Ascending aorta (tissue), 2 donors: Measurements from ENCODE around the gene PEX19. TPM values are rescaled to one million over a fixed set of nuclear protein-coding genes. Genes with fewer than 3 reads are reported as not detected.

Experiments used
- DNase-seq, 2 donors: peaks; one replicate each; pipeline ENCODE4 v3.0.0-alpha.2; 2019; ENCODE audit warnings: low spot score in 2 of 2
- H3K27ac ChIP-seq, 2 donors: fragments of 200-600 bp; sonication (generic); one replicate each; pipeline ENCODE4 v1.5.1; 2016 to 2017; ENCODE audit warnings: mild to moderate bottlenecking in 1 of 2
- H3K27me3 ChIP-seq: fragments of 200-600 bp; sonication (generic); one replicate; pipeline ENCODE4 v1.5.1; 2017
- H3K36me3 ChIP-seq, 2 donors: fragments of 200-600 bp; sonication (generic); one replicate each; pipeline ENCODE4 v1.5.1; 2016
- H3K4me1 ChIP-seq, 2 donors: fragments of 200-600 bp; sonication (generic); one replicate each; pipeline ENCODE4 v1.5.1; 2016 to 2017; ENCODE audit warnings: mild to moderate bottlenecking in 1 of 2
- H3K4me3 ChIP-seq, 2 donors: fragments of 200-600 bp; sonication (generic); one replicate each; pipeline ENCODE4 v1.5.1; 2016 to 2017; ENCODE audit warnings: mild to moderate bottlenecking in 1 of 2
- H3K9me3 ChIP-seq, 2 donors: fragments of 200-600 bp; sonication (generic); one replicate each; pipeline ENCODE4 v1.5.1; 2016
- intact Hi-C: fragments of 100-400 bp; cut with DNase I; formaldehyde crosslinking; loops from one replicate; pipeline ENCODE4 v1.15.1; 2023
- total RNA-seq: library from RNA; depleted of rRNA; stranded (reverse); fragments of >200 nt; gene quantifications from one replicate; pipeline ENCODE4 v1.1.0, GENCODE V29; 2016
- TF ChIP-seq, protein P1 (sequence below), 3 experiments: fragments of 200-600 bp in 2 of 3; fragments of 450-650 bp in 1 of 3; sonication (generic) in 2 of 3; IDR thresholded peaks; one replicate each; pipeline ENCODE4 v1.5.1; 2016 to 2019; ENCODE audit warnings: antibody characterized with exemption in 3 of 3, mild to moderate bottlenecking in 1 of 3, moderate library complexity in 1 of 3

Gene PEX19
- total RNA-seq, 1 donor from 2014 or later = 36.6 TPM

DNA sequence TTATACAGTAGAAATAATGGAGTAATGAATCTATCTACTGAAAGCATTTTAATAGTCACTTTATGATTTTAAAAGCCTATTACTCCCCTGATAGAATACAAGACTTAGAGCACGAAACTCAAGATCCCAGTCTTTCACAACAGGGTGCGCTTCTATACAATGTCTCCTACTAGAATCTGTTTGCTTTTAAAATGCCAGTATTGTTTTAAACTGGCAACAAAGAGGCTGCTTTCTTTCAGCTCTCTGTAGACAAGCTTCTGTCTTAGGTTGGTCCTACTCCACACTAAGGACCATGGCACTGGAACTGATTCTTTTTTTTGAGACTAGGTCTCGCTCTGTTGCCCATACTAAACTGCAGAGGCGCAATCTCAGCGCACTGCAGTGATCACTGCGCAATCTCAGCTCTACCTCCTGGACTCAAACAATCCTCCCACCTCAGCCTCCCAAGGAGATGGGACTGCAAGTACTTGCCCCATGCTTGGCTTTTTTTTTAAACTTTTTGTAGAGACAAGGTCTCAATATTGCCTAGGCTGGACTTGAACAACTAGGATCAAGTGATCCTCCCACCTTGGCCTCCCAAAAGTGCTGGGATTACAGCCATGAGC is 27.4 kb downstream of the PEX19 start:
- DNase-seq = no peak
- Histone ChIP-seq H3K4me1 (peaks cover 0 to 32% of the 10 kb centered on the region in 2 donors), H3K9me3 (no peaks in the 10 kb centered on the region), H3K4me3 (no peak overlapping the region), H3K27me3 (no peaks in the 10 kb centered on the region), H3K36me3 (peaks cover 0 to 7% of the 10 kb centered on the region in 2 donors), H3K27ac (no peak overlapping the region)
- TF ChIP-seq, protein P1, sequence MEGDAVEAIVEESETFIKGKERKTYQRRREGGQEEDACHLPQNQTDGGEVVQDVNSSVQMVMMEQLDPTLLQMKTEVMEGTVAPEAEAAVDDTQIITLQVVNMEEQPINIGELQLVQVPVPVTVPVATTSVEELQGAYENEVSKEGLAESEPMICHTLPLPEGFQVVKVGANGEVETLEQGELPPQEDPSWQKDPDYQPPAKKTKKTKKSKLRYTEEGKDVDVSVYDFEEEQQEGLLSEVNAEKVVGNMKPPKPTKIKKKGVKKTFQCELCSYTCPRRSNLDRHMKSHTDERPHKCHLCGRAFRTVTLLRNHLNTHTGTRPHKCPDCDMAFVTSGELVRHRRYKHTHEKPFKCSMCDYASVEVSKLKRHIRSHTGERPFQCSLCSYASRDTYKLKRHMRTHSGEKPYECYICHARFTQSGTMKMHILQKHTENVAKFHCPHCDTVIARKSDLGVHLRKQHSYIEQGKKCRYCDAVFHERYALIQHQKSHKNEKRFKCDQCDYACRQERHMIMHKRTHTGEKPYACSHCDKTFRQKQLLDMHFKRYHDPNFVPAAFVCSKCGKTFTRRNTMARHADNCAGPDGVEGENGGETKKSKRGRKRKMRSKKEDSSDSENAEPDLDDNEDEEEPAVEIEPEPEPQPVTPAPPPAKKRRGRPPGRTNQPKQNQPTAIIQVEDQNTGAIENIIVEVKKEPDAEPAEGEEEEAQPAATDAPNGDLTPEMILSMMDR (IDR thresholded peaks at IDR 0.05) = no peak
- intact Hi-C loops = no loop called here

DNA sequence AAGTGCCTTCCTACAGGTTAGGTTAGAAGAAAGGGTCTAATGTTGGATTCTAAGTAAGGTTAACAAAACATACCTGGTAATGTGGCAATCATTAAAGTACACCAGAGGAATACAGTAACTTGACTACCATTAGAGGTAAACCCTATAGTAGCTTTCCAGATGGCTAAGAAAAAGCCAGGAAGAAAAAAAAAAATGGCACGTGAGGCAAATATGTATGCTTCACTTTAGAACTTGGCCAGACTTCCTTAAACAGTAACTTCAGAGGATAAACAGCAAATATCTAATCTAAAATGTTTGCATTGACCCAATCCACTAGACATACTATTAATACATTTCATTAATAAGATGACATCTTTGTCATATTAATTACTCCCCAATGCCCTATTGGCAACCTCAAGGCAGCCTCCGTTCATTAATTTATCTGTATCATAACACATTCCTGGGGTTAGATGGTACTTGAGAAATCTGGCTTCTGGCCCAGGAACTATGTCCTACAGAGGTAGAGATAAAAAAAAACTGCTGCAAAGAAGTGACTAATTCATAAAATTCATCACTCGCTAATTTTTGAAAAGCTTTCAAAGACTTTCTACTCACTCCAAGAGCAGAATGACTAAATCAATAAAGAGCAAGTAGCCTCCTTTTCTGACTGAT is 28.4 kb downstream of the PEX19 start:
- H3K27me3 ChIP-seq = no peaks in the 10 kb centered on the region
- H3K9me3 ChIP-seq = no peaks in the 10 kb centered on the region
- H3K4me1 ChIP-seq = peaks cover 0 to 34% of the 10 kb centered on the region in 2 donors
- no peak overlapping the region for H3K4me3 ChIP-seq
- intact Hi-C loops = no loop called here
- peaks cover 0 to 7% of the 10 kb centered on the region in 2 donors for H3K36me3 ChIP-seq
- TF ChIP-seq, protein P1 (IDR thresholded peaks at IDR 0.05) = no peak
- DNase-seq = no peak
- H3K27ac ChIP-seq = no peak overlapping the region

DNA sequence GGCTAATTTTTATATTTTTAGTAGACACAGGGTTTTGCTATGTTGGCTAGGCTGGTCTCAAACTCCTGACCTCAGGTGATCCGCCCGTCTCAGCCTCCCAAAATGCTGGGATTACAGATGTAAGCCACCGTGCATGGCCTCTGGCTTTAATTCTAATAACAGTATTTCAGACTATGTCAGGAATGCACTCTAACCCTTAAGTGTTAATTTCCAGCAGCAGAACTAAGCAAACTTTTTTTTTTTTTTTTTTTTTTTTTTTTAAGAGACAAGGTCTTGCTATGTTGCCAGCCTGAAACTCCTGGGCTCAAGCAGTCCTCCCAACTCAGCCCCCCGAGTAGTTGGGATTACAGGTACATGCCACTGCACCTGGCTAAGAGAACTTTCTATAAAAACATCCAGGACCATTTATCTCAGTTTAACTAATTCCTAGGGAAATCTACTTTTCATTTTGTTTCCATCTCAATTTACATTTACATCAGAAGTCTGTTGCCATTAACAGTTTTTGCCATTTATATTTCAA is 29.1 kb downstream of the PEX19 start:
- Histone ChIP-seq H3K27ac (no peak overlapping the region), H3K36me3 (peaks cover 0 to 7% of the 10 kb centered on the region in 2 donors), H3K4me3 (no peak overlapping the region), H3K9me3 (no peaks in the 10 kb centered on the region), H3K4me1 (peaks cover 0 to 31% of the 10 kb centered on the region in 2 donors), H3K27me3 (no peaks in the 10 kb centered on the region)
- no peak for DNase-seq
- TF ChIP-seq, protein P1 (IDR thresholded peaks at IDR 0.05) = no peak
- intact Hi-C loops = no loop called here

DNA sequence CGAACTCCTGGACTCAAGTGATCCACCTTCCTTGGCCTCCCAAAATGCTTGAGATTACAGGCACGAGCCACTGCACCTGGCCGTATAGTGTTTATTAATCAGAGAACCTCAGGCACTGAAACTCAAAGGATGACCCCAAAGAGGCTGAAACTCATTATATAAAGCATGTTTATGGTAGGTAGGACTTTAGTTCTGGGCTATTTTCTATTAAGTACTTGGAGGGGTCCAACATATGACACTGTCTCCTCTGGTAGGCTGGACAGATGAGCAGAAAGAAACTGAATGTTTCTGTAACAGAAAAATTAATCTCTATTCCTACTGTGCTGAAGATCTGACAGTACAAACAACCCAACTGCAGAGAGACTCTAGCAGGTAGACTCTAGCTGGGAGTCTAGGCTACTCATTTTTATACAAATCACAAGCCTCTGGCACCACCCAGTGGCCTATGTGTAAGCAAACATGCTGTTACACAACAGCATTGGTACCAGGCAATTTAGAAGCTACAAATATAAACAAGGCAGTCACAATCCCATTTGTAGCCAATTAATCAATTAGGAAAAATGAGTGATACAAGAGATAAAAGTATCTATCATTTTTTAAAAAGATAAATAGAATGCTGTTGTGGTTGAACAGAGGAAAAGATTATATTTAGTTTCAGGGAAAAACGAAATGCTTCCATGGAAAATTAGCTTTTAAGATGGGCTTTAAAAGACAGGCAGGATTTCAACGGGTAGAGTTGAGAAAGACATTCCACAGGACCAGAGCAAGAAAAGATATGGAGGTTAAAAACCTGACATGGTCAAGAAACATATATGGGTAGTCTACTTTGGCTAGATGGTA is 33.0 kb downstream of the PEX19 start:
- Histone ChIP-seq H3K4me1 (peaks cover 0 to 21% of the 10 kb centered on the region in 2 donors), H3K27ac (peak overlapping the region; percentile 13 to 61), H3K36me3 (peaks cover 0 to 7% of the 10 kb centered on the region in 2 donors), H3K27me3 (no peaks in the 10 kb centered on the region), H3K4me3 (no peak overlapping the region), H3K9me3 (no peaks in the 10 kb centered on the region)
- peak in 1 of 2 donors; percentile 82 for DNase-seq
- TF ChIP-seq, protein P1 (IDR thresholded peaks at IDR 0.05) = peak; percentile 68 to 71 (median 70)
- intact Hi-C loops = loop anchor here (1.0 to 5.0 kb wide), 3 partner anchors 59 to 165 kb away; no protein-coding TSS in a partner anchor

DNA sequence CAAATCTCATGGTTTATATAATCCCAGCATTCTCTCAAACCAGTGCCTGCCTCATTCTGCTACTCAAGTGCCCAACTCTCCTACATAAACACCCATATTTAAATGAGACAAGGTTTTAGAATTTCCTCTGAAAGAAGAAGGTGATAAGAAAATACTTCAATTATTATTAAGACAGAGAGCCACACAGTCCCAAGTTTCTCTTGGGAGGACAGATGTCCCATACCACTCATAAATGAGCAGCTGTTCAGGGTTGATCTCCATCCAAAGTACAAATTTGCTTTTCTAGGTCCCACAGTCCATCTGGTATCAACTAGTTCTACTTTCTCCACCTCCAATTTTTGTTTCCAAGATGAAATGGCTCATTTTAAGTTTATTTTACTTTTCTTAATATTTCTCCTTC is 33.9 kb downstream of the PEX19 start:
- peak overlapping the region in 1 of 2 donors; percentile 61 for H3K27ac ChIP-seq
- no peak overlapping the region for H3K4me3 ChIP-seq
- peaks cover 0 to 7% of the 10 kb centered on the region in 2 donors for H3K36me3 ChIP-seq
- TF ChIP-seq, protein P1 (IDR thresholded peaks at IDR 0.05) = no peak
- no peak for DNase-seq
- H3K9me3 ChIP-seq = no peaks in the 10 kb centered on the region
- H3K4me1 ChIP-seq = peaks cover 0 to 16% of the 10 kb centered on the region in 2 donors
- no peaks in the 10 kb centered on the region for H3K27me3 ChIP-seq
- intact Hi-C loops = loop anchor here (5.0 kb wide), 1 partner anchor 164 kb away; no protein-coding TSS in a partner anchor
